BJ (cell line): Measurements from ENCODE around the gene RITA1. TPM values are rescaled to one million over a fixed set of nuclear protein-coding genes. Genes with fewer than 3 reads are reported as not detected.

ENCODE experiments used
- CTCF ChIA-PET: fragments of 350-600 bp; formaldehyde crosslinking; extraction: SDS; loops from one replicate; lab custom pipeline; 2021; ENCODE audit warnings: antibody characterized with exemption, inconsistent platforms; lab: Yijun Ruan, JAX
- POLR2A ChIA-PET: fragments of 300-600 bp; sonication (Branson Sonifier 250); formaldehyde crosslinking; extraction: SDS; loops from one replicate; lab custom pipeline; 2021; ENCODE audit warnings: antibody characterized with exemption; lab: Charles Lee
- DNase-seq: peaks from one replicate; pipeline ENCODE4 v3.0.0-alpha.2; 2011; ENCODE audit warnings: low read depth
- H3K27me3 ChIP-seq: 2 replicates; pipeline ENCODE4 v1.6.0; 2011; ENCODE audit warnings: low read length; ENCODE audit not compliant: control insufficient read depth, insufficient read depth
- H3K36me3 ChIP-seq: 2 replicates; pipeline ENCODE4 v1.5.1; 2011; ENCODE audit warnings: low read length; ENCODE audit not compliant: control insufficient read depth, insufficient read depth
- H3K4me3 ChIP-seq: 2 replicates; pipeline ENCODE4 v1.5.1; 2011; ENCODE audit warnings: low read depth, mild to moderate bottlenecking, control low read depth, low read length
- polyA plus RNA-seq: library from polyadenylated mRNA; depleted of rRNA; stranded (reverse); fragments of >200 nt; gene quantifications from 2 replicates; pipeline ENCODE4 v1.2.3, GENCODE V29; 2011
- TF ChIP-seq, protein P1 (sequence below): IDR thresholded peaks from 2 replicates; pipeline ENCODE4 v1.5.1; 2011; ENCODE audit warnings: low read depth, mild to moderate bottlenecking, control low read depth, inconsistent platforms, low read length, moderate library complexity; ENCODE audit not compliant: insufficient read depth

RITA1 gene
- polyA plus RNA-seq, 1 experiment: 19.4 TPM

DNA sequence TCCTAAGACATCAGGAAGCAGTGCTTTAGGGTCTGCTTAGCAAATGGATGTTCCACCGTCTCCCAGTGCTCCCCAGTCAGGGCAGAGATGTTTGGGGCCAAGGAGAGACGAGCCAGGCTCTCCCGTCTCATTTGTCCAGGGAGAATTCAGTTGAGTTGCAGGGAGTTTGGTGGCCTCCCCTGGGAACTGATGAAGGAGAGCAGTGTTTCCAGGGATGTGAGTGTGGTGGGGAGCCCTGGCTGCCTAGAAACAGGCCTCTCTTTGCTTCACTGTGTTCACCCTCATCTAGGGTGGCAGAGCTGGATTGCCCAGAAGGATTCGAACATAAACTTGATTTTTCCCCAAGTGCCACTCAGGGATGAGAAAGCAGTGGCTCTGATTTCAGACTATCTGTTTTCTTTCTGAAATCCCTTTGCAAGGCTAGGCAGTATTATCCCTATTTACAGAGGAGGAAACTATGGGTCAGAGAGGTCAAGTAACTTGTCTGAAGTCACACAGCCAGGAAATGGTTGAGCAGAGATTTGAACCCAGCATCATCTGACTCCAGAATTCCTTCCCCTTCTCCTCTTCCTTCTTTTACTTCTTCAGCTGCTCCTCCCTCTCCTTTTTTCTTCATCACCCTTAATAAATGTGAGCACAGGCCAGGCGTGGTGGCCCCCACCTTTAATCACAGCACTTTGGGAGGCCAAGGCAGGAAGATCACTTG lies 42.3 kb downstream of the RITA1 start:
- POLR2A ChIA-PET: no interaction called here
- DNase-seq: no peak
- Histone ChIP-seq H3K4me3 (no peak overlapping the region), H3K36me3 (peaks cover 18% of the 10 kb centered on the region), H3K27me3 (no peaks in the 10 kb centered on the region)
- TF ChIP-seq, protein P1, sequence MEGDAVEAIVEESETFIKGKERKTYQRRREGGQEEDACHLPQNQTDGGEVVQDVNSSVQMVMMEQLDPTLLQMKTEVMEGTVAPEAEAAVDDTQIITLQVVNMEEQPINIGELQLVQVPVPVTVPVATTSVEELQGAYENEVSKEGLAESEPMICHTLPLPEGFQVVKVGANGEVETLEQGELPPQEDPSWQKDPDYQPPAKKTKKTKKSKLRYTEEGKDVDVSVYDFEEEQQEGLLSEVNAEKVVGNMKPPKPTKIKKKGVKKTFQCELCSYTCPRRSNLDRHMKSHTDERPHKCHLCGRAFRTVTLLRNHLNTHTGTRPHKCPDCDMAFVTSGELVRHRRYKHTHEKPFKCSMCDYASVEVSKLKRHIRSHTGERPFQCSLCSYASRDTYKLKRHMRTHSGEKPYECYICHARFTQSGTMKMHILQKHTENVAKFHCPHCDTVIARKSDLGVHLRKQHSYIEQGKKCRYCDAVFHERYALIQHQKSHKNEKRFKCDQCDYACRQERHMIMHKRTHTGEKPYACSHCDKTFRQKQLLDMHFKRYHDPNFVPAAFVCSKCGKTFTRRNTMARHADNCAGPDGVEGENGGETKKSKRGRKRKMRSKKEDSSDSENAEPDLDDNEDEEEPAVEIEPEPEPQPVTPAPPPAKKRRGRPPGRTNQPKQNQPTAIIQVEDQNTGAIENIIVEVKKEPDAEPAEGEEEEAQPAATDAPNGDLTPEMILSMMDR: no peak
- CTCF ChIA-PET: no interaction called here

DNA sequence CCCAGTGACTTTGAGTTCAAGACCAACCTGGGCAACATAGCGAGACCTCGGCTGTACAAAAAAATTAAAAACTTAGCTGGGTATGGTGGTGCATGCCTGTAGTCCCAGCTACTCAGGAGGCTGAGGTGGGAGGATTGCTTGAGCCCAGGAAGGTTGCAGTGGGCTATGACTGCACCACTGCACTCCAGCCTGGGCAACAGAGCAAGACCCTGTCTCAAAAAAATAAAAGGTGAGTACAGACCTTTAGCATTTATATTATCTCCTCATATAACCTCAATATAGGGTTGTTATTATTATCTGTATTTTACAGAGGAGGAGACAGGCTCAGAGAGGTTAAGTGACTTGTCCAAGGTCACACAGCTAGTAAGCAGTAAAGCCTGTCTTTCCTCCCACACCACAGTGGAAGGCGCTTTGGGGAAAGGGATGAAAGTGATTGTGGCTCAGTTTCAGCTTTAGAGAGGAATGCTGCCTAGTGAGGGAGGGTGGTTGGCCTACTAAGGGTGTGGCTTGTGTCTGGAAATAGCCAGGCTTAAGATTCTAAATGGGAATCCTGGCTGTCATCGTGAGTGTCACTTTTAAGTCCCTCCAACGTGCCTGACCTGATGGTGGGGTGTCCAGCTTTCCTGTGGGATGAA lies 43.0 kb downstream of the RITA1 start:
- Histone ChIP-seq H3K27me3 (no peaks in the 10 kb centered on the region), H3K36me3 (peaks cover 20% of the 10 kb centered on the region), H3K4me3 (no peak overlapping the region)
- TF ChIP-seq, protein P1: no peak
- DNase-seq: no peak
- POLR2A ChIA-PET: no interaction called here
- CTCF ChIA-PET: interaction anchor here (1.3 kb wide), 1 partner anchor 12 kb away, joined by 4 read pairs; no protein-coding TSS in a partner anchor

DNA sequence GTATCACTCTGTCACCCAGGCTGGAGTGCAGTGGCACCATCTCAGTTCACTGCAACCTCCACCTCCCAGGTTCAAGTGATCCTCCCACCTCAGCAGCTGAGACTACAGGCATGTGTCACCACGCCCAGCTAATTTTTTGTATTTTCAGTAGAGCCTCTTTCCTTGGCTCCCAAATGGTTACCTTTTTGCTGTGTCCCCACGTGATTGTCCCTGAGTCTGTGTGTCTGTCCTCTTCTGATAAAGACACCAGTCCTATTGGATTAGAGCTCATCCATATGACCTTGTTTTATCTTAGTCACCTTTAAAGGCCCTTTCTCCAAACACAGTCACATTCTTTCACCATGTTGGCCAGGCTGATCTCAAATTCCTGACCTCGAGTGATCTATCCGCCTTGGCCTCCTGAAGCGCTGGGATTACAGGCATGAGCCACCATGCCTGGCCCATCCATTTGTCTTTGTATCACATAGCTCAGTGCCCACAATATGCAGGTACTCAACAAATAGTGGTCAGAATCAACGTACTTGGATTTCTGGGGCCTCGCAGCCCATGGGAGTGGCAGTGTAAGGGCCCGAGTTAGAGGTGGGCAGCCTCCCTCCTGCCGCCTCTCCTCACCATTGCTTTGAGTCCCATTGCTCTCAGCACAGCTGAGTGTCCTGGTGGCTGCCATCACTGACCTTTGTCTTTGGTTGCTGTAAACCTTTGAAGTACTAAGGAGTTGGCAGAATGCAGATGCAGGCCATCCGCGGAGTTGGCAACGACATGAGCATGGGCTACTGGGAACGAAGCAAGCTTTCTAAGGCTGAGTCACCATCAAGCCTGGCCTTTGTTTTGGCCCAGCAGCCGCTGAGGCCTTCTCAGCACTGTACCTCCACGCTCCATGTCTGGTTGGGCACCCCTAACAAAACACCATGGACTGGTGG lies 45.1 kb downstream of the RITA1 start:
- DNase-seq: no peak
- POLR2A ChIA-PET: no interaction called here
- Histone ChIP-seq H3K36me3 (peaks cover 21% of the 10 kb centered on the region), H3K4me3 (no peak overlapping the region), H3K27me3 (no peaks in the 10 kb centered on the region)
- TF ChIP-seq, protein P1: no peak
- CTCF ChIA-PET: interaction anchor here (0.9 kb wide), 1 partner anchor 9 kb away, joined by 4 read pairs; no protein-coding TSS in a partner anchor

DNA sequence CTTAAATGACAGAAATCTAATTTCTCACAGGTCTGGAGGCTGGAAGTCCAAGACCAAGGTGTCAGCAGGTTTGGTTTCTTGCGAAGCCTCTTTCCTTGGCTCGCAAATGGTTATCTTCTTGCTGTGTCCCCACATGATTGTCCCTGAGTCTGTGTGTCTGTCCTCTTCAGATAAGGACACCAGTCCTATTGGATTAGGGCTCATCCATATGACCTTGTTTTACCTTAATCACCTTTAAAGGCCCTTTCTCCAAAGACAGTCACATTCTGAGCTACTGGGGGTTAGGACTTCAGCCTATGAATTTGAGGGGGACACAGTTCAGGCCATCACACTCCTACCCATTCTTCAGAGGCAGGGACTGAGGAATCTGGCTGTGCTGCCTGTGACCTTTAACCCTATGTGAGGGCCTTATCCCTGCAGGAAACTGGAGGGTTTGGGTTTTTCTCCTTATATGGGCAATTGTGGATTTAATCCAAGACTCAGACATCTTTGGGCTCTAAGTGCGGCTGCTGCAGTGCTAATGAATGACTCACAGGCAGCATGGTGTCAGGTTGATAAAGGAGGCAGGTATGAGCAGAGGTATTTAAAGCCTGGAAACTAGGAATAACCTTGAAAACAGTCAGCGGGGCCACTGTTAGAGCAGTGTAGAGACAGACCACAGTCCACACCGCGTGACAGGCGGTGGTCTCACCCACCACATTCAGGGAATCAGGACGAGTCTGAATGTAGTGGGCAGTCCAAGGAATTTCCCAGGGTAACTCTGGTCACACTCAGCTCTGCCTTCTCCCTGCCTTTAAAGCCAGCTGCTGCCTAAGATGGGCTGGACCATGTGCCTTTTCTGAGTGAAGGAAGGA lies 45.9 kb downstream of the RITA1 start:
- H3K27me3 ChIP-seq: no peaks in the 10 kb centered on the region
- no peak overlapping the region for H3K4me3 ChIP-seq
- DNase-seq: no peak
- TF ChIP-seq, protein P1: no peak
- H3K36me3 ChIP-seq: peaks cover 21% of the 10 kb centered on the region
- ChIA-PET CTCF (interaction anchor here (0.6 kb wide), 1 partner anchor 34 kb away, joined by 3 read pairs; no protein-coding TSS in a partner anchor), POLR2A (no interaction called here)
